LNCaP clone FGC (cell line): ENCODE data around the gene FGF14.

Source experiments
- DNase-seq: peaks from one replicate; pipeline ENCODE4 v3.0.0-alpha.2; 2011; ENCODE audit warnings: low read depth
- H3K4me3 ChIP-seq: 2 replicates; pipeline ENCODE4 v1.5.1; 2011; ENCODE audit warnings: mild to moderate bottlenecking, low read depth, low read length, control low read depth
- CTCF ChIP-seq: IDR thresholded peaks from 2 replicates; pipeline ENCODE4 v1.5.1; 2012; ENCODE audit warnings: mild to moderate bottlenecking; ENCODE audit not compliant: control insufficient read depth, insufficient read depth; ENCODE audit errors: extremely low read depth

Gene FGF14

GRCh38 chr13:102300379-102300778, 101.5 kb downstream of the FGF14 start:
- DNase-seq = no peak
- no peak overlapping the region for H3K4me3 ChIP-seq
- no peak for TF ChIP-seq CTCF

GRCh38 chr13:102299366-102299765, 102.5 kb downstream of the FGF14 start:
- H3K4me3 ChIP-seq = no peak overlapping the region
- no peak for TF ChIP-seq CTCF
- no peak for DNase-seq

- no peak for DNase-seq
- TF ChIP-seq CTCF = no peak
- H3K4me3 ChIP-seq = no peak overlapping the region
Observed at GRCh38 chr13:102298051-102298450, 103.8 kb downstream of the FGF14 start.

- H3K4me3 ChIP-seq = no peak overlapping the region
- TF ChIP-seq CTCF = no peak
- DNase-seq = no peak
Observed at GRCh38 chr13:102295316-102296048, 106.4 kb downstream of the FGF14 start.

GRCh38 chr13:102294407-102295018, 107.3 kb downstream of the FGF14 start:
- no peak for TF ChIP-seq CTCF
- H3K4me3 ChIP-seq = no peak overlapping the region
- no peak for DNase-seq

- no peak for DNase-seq
- H3K4me3 ChIP-seq = no peak overlapping the region
- no peak for TF ChIP-seq CTCF
Observed at GRCh38 chr13:102293723-102294122, 108.1 kb downstream of the FGF14 start.
